ENCODE data around the gene CACNG1. TPM values are rescaled to one million over a fixed set of nuclear protein-coding genes. Genes with fewer than 3 reads are reported as not detected.
"Not testable (repeated sequence)": the region's sequence is repeated elsewhere in the genome, so short reads cannot be mapped to it uniquely, and the experiment has no call there.

CACNG1 gene
- total RNA-seq, 1 donor from 2014 or later: not detected

- Mint-ChIP-seq H3K4me1 (ENCODE audit: unreplicated experiment) (peaks cover 7% of the 10 kb centered on the region), H3K27me3 (ENCODE audit: unreplicated experiment) (no peaks in the 10 kb centered on the region), H3K36me3 (ENCODE audit: low read depth, unreplicated experiment) (peaks cover 12% of the 10 kb centered on the region), H3K9me3 (ENCODE audit: unreplicated experiment) (no peaks in the 10 kb centered on the region), H3K4me3 (ENCODE audit: unreplicated experiment) (peak overlapping the region; percentile 14), H3K27ac (ENCODE audit: unreplicated experiment) (no peak overlapping the region)
- no peak for DNase-seq (ENCODE audit: low spot score)
- no peak for TF ChIP-seq CTCF (IDR thresholded peaks at IDR 0.05; ENCODE audit: unreplicated experiment)
Measured at GRCh38 chr17:67090341-67090740, 46.0 kb downstream of the CACNG1 start.

- Mint-ChIP-seq H3K4me3 (ENCODE audit: unreplicated experiment) (no peak overlapping the region), H3K27me3 (ENCODE audit: unreplicated experiment) (no peaks in the 10 kb centered on the region), H3K36me3 (ENCODE audit: low read depth, unreplicated experiment) (peaks cover 12% of the 10 kb centered on the region), H3K9me3 (ENCODE audit: unreplicated experiment) (no peaks in the 10 kb centered on the region), H3K4me1 (ENCODE audit: unreplicated experiment) (peaks cover 7% of the 10 kb centered on the region), H3K27ac (ENCODE audit: unreplicated experiment) (no peak overlapping the region)
- TF ChIP-seq CTCF (IDR thresholded peaks at IDR 0.05; ENCODE audit: unreplicated experiment): no peak
- DNase-seq (ENCODE audit: low spot score): no peak
Measured at GRCh38 chr17:67092291-67092690, 47.9 kb downstream of the CACNG1 start.

- H3K36me3 Mint-ChIP-seq (ENCODE audit: low read depth, unreplicated experiment); H3K4me3 Mint-ChIP-seq (ENCODE audit: unreplicated experiment); H3K27me3 Mint-ChIP-seq (ENCODE audit: unreplicated experiment); DNase-seq (ENCODE audit: low spot score); H3K27ac Mint-ChIP-seq (ENCODE audit: unreplicated experiment); H3K4me1 Mint-ChIP-seq (ENCODE audit: unreplicated experiment); H3K9me3 Mint-ChIP-seq (ENCODE audit: unreplicated experiment): not testable (repeated sequence)
Measured at GRCh38 chr17:67092710-67093109, 48.4 kb downstream of the CACNG1 start.

- Mint-ChIP-seq H3K27ac (ENCODE audit: unreplicated experiment) (no peak overlapping the region), H3K27me3 (ENCODE audit: unreplicated experiment) (no peaks in the 10 kb centered on the region), H3K36me3 (ENCODE audit: low read depth, unreplicated experiment) (peaks cover 8% of the 10 kb centered on the region), H3K4me1 (ENCODE audit: unreplicated experiment) (peaks cover 7% of the 10 kb centered on the region), H3K9me3 (ENCODE audit: unreplicated experiment) (no peaks in the 10 kb centered on the region), H3K4me3 (ENCODE audit: unreplicated experiment) (no peak overlapping the region)
- no peak for DNase-seq (ENCODE audit: low spot score)
- no peak for TF ChIP-seq CTCF (IDR thresholded peaks at IDR 0.05; ENCODE audit: unreplicated experiment)
Measured at GRCh38 chr17:67093348-67093747, 49.0 kb downstream of the CACNG1 start.

GRCh38 chr17:67095291-67095690 is 50.9 kb downstream of the CACNG1 start:
- not testable (repeated sequence) for DNase-seq (ENCODE audit: low spot score); H3K4me1 Mint-ChIP-seq (ENCODE audit: unreplicated experiment); H3K27me3 Mint-ChIP-seq (ENCODE audit: unreplicated experiment); H3K36me3 Mint-ChIP-seq (ENCODE audit: low read depth, unreplicated experiment); H3K4me3 Mint-ChIP-seq (ENCODE audit: unreplicated experiment); H3K27ac Mint-ChIP-seq (ENCODE audit: unreplicated experiment); H3K9me3 Mint-ChIP-seq (ENCODE audit: unreplicated experiment)

GRCh38 chr17:67095803-67096202 is 51.4 kb downstream of the CACNG1 start:
- no peak overlapping the region for H3K27ac Mint-ChIP-seq (ENCODE audit: unreplicated experiment)
- no peaks in the 10 kb centered on the region for H3K27me3 Mint-ChIP-seq (ENCODE audit: unreplicated experiment)
- H3K9me3 Mint-ChIP-seq (ENCODE audit: unreplicated experiment): no peaks in the 10 kb centered on the region
- H3K4me3 Mint-ChIP-seq (ENCODE audit: unreplicated experiment): no peak overlapping the region
- H3K36me3 Mint-ChIP-seq (ENCODE audit: low read depth, unreplicated experiment): peaks cover under 1% of the 10 kb centered on the region
- no peak for TF ChIP-seq CTCF (IDR thresholded peaks at IDR 0.05; ENCODE audit: unreplicated experiment)
- no peak for DNase-seq (ENCODE audit: low spot score)
- H3K4me1 Mint-ChIP-seq (ENCODE audit: unreplicated experiment): peaks cover 7% of the 10 kb centered on the region

All from endothelial cell (in vitro differentiated cells).